Endothelial cell of umbilical vein (primary cell): ENCODE measurements around the gene TM9SF1. TPM values are rescaled to one million over a fixed set of nuclear protein-coding genes. Genes with fewer than 3 reads are reported as not detected.
"Not testable (repeated sequence)": the region's sequence is repeated elsewhere in the genome, so short reads cannot be mapped to it uniquely, and the experiment has no call there.

Source experiments
- BruUV-seq: library from RNA; stranded (reverse); fragments of 400-500 nt; replicated peaks from 2 replicates; lab custom pipeline; 2021; lab: Mats Ljungman, UMichigan
- CTCF ChIA-PET: fragments of 300-600, 350-600 bp; sonication (Branson Sonifier 250); formaldehyde crosslinking; loops from one replicate; lab custom pipeline; 2021; ENCODE audit warnings: antibody characterized with exemption, inconsistent platforms; lab: Charles Lee
- POLR2A ChIA-PET: fragments of 300-600, 350-600 bp; sonication (Branson Sonifier 250); formaldehyde crosslinking; loops from one replicate; lab custom pipeline; 2021; ENCODE audit warnings: antibody characterized with exemption, inconsistent platforms; lab: Charles Lee
- DNase-seq: peaks from one replicate; pipeline ENCODE4 v3.0.0-alpha.2; 2011; ENCODE audit warnings: low read depth, low spot score
- FAIRE-seq: peaks from 2 replicates; lab custom pipeline; 2011; peaks lifted over from hg19 to GRCh38; lab: Jason Lieb, UNC
- H2AFZ ChIP-seq: 2 replicates; pipeline ENCODE4 v1.6.0; 2012; ENCODE audit warnings: low read depth, low read length, control low read depth, inconsistent platforms
- H3K27ac ChIP-seq: 2 replicates; pipeline ENCODE4 v1.5.1; 2011; ENCODE audit warnings: low read depth, mild to moderate bottlenecking, control low read depth, low read length, moderate library complexity; ENCODE audit not compliant: insufficient read depth
- H3K27me3 ChIP-seq, 2 experiments: 2 replicates each; pipeline versions ENCODE4 v1.6.0 to v1.6.1; 2011; ENCODE audit warnings: low read length in 2 of 2, mixed read lengths in 1 of 2; ENCODE audit not compliant: control insufficient read depth in 2 of 2, insufficient read depth in 2 of 2
- H3K36me3 ChIP-seq, 2 experiments: 2 replicates in 1 of 2; 3 replicates in 1 of 2; pipeline ENCODE4 v1.5.1; 2011; ENCODE audit warnings: low read length in 2 of 2, mild to moderate bottlenecking in 1 of 2, moderate library complexity in 1 of 2; ENCODE audit not compliant: control insufficient read depth in 2 of 2, insufficient read depth in 2 of 2; ENCODE audit errors: extremely low read depth in 1 of 2
- H3K4me1 ChIP-seq: 3 replicates; pipeline ENCODE4 v1.5.1; 2011; ENCODE audit warnings: mild to moderate bottlenecking, low read length; ENCODE audit not compliant: control insufficient read depth, insufficient read depth; ENCODE audit errors: extremely low read depth
- H3K4me2 ChIP-seq: 2 replicates; pipeline ENCODE4 v1.6.1; 2011; ENCODE audit warnings: low read length, control low read depth, mixed read lengths; ENCODE audit not compliant: insufficient read depth
- H3K4me3 ChIP-seq, 3 experiments: fragments of 200-600 bp in 1 of 3; sonication (generic), shearing (Covaris generic) in 1 of 3; replicated peaks in 1 of 3; 2 replicates each; pipeline ENCODE4 v1.5.1; 2011 to 2016; ENCODE audit warnings: control low read depth in 3 of 3, low read length in 3 of 3, mild to moderate bottlenecking in 2 of 3, inconsistent platforms in 1 of 3, low read depth in 1 of 3, moderate library complexity in 1 of 3; ENCODE audit not compliant: insufficient read depth in 1 of 3
- H3K79me2 ChIP-seq: 2 replicates; pipeline ENCODE4 v1.6.0; 2012; ENCODE audit warnings: low read length, inconsistent platforms; ENCODE audit not compliant: control insufficient read depth, insufficient read depth
- H3K9ac ChIP-seq: replicated peaks from 2 replicates; pipeline ENCODE3; 2011; ENCODE audit warnings: low read length, control low read depth; ENCODE audit not compliant: insufficient read depth; ENCODE audit errors: extremely low read depth
- H3K9me1 ChIP-seq: replicated peaks from 3 replicates; pipeline ENCODE4 v1.6.0; 2011; ENCODE audit warnings: mild to moderate bottlenecking, low read length; ENCODE audit not compliant: control insufficient read depth, insufficient read depth; ENCODE audit errors: extremely low read depth
- H3K9me3 ChIP-seq: replicated peaks from 2 replicates; pipeline ENCODE4 v1.5.1; 2012; ENCODE audit warnings: low read length, inconsistent platforms; ENCODE audit not compliant: control insufficient read depth, insufficient read depth
- H4K20me1 ChIP-seq: replicated peaks from 2 replicates; pipeline ENCODE3; 2011; ENCODE audit warnings: mild to moderate bottlenecking, low read length; ENCODE audit not compliant: control insufficient read depth, insufficient read depth; ENCODE audit errors: extremely low read depth
- EZH2 ChIP-seq: IDR thresholded peaks from 2 replicates; pipeline ENCODE4 v1.6.1; 2012; ENCODE audit warnings: borderline replicate concordance, low read depth, mild to moderate bottlenecking, moderate library complexity, low read length, inconsistent platforms; ENCODE audit not compliant: severe bottlenecking
- FOS ChIP-seq: IDR thresholded peaks from 2 replicates; pipeline ENCODE4 v1.6.1; 2011; ENCODE audit warnings: mild to moderate bottlenecking, low read length, moderate library complexity, borderline replicate concordance; ENCODE audit not compliant: insufficient read depth
- GATA2 ChIP-seq: IDR thresholded peaks from 2 replicates; pipeline ENCODE4 v1.7.0; 2011; ENCODE audit warnings: low read depth, mild to moderate bottlenecking, moderate library complexity, mixed read lengths, low read length; ENCODE audit not compliant: insufficient read length, insufficient read depth
- JUN ChIP-seq: IDR thresholded peaks from 2 replicates; pipeline ENCODE4 v1.6.1; 2011; ENCODE audit warnings: borderline replicate concordance, low read depth; ENCODE audit not compliant: insufficient read length, insufficient read depth
- MYC ChIP-seq: IDR thresholded peaks from one replicate; pipeline ENCODE4 v1.6.1; 2011; ENCODE audit warnings: mild to moderate bottlenecking, low read depth, low read length
- POLR2A ChIP-seq: IDR thresholded peaks from 2 replicates; pipeline ENCODE4 v1.6.1; 2012; ENCODE audit warnings: low read depth, mild to moderate bottlenecking, control low read depth, low read length
- POLR2AphosphoS5 ChIP-seq: IDR thresholded peaks from 2 replicates; pipeline ENCODE4 v1.6.1; 2012; ENCODE audit warnings: low read depth, mild to moderate bottlenecking, control low read depth, low read length, moderate library complexity; ENCODE audit not compliant: insufficient read depth
- dilution Hi-C: fragments of 300-500 bp; cut with MboI; formaldehyde crosslinking; loops from one replicate; pipeline ENCODE4 v1.15.0; 2019; ENCODE audit warnings: low sequenced_read_pairs; ENCODE audit not compliant: extremely low pct_ligation_motif_present
- intact Hi-C: fragments of 100-400 bp; cut with micrococcal nuclease; formaldehyde crosslinking; loops from one replicate; pipeline ENCODE4 v1.10.0; 2022
- polyA plus RNA-seq, 4 experiments: library from polyadenylated mRNA; depleted of rRNA in 3 of 4; stranded (reverse) in 3 of 4; unstranded in 1 of 4; fragments of >200 nt; gene quantifications; 2 replicates each; pipeline versions ENCODE4 v1.2.1 to v1.2.3, GENCODE V29; 2011 to 2012; ENCODE audit warnings: missing spikeins in 1 of 4
- total RNA-seq: library from RNA; stranded (reverse); gene quantifications from 2 replicates; pipeline ENCODE4 v1.2.3, GENCODE V29; 2021
- TF ChIP-seq, protein P1 (sequence below): IDR thresholded peaks from 2 replicates; pipeline ENCODE4 v1.6.1; 2011; ENCODE audit not compliant: insufficient read depth, insufficient read length
- TF ChIP-seq, protein P2 (sequence below), 2 donors: IDR thresholded peaks; 1 replicate in 1 of 2; 2 replicates in 1 of 2; pipeline ENCODE4 v1.5.1; 2011; ENCODE audit warnings: low read length in 2 of 2, mild to moderate bottlenecking in 2 of 2, moderate library complexity in 2 of 2, control low read depth in 1 of 2, inconsistent platforms in 1 of 2, low read depth in 1 of 2; ENCODE audit not compliant: insufficient read depth in 1 of 2; ENCODE audit errors: extremely low read depth in 1 of 2

Gene TM9SF1
- total and polyA plus RNA-seq, 2 donors (not counting 3 experiments of a cell fraction or from before 2014, with no cell fraction given) = 60.7 to 71.5 TPM

DNA sequence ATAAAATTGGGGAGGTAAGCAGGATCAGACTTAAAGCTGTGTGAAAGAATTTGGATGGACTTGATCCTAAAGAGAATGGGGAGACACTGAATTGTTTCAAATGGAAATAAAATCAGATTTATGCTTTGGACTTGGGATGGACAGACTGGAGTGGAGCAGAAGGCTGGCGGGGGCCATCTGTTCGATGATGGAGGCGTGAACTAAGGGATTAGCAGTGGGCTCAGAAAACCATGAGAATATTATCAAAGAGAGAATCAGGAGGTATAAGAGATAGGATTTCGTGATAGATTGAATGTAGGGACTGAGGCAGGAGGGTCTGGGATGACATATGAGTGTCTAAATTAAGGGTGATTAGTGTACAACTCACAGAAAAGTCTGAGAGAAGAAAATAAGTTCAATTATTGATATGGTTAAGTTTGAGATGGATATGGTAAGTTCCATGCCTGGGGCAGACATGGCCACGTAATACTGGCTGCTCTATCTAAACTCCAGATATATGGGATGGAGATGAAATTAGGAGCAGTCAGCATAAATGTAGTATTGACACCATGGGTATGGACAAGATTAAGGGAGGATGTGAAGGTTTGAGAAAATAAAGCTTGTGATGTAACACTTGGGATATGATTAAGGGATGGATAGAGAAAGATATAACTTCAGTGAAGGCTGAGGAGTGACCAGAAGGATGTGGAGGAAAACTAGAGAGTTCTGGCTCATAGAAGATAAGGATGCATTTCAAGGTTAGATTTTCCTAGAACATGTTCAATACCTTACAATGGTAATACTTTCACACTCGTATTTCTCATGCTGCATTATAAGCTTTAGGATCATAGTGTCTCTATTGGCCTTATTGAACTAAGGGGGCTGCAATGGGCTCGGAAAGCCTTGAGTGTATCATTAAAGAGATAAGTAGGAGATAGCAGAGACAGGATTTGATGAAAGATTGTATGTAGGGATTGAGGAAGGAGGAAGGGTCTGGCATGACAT lies 9.2 kb upstream of the TM9SF1 start:
- CTCF ChIA-PET = no interaction called here
- POLR2A ChIA-PET = no interaction called here
- Histone ChIP-seq H3K4me1 (no peaks in the 10 kb centered on the region), H3K9me3 (no peaks in the 10 kb centered on the region), H3K27me3 (no peaks in the 10 kb centered on the region), H3K36me3 (peaks cover 6 to 22% of the 10 kb centered on the region in 2 experiments), H3K9ac (no peak overlapping the region), H3K79me2 (no peaks in the 10 kb centered on the region), H3K4me2 (no peak overlapping the region), H3K9me1 (no peaks in the 10 kb centered on the region), H3K27ac (no peak overlapping the region), H4K20me1 (no peaks in the 10 kb centered on the region), H2AFZ (no peak overlapping the region), H3K4me3 (no peak overlapping the region)
- dilution Hi-C loops (no loop called here), intact Hi-C loops (no loop called here)
- TF ChIP-seq GATA2 (no peak), FOS (no peak), JUN (no peak), EZH2 (no peak), POLR2AphosphoS5 (no peak), POLR2A (no peak), MYC (no peak)
- TF ChIP-seq, protein P1, sequence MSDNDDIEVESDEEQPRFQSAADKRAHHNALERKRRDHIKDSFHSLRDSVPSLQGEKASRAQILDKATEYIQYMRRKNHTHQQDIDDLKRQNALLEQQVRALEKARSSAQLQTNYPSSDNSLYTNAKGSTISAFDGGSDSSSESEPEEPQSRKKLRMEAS = no peak
- TF ChIP-seq, protein P2, sequence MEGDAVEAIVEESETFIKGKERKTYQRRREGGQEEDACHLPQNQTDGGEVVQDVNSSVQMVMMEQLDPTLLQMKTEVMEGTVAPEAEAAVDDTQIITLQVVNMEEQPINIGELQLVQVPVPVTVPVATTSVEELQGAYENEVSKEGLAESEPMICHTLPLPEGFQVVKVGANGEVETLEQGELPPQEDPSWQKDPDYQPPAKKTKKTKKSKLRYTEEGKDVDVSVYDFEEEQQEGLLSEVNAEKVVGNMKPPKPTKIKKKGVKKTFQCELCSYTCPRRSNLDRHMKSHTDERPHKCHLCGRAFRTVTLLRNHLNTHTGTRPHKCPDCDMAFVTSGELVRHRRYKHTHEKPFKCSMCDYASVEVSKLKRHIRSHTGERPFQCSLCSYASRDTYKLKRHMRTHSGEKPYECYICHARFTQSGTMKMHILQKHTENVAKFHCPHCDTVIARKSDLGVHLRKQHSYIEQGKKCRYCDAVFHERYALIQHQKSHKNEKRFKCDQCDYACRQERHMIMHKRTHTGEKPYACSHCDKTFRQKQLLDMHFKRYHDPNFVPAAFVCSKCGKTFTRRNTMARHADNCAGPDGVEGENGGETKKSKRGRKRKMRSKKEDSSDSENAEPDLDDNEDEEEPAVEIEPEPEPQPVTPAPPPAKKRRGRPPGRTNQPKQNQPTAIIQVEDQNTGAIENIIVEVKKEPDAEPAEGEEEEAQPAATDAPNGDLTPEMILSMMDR (IDR thresholded peaks at IDR 0.05; ENCODE audit: extremely low read depth in 1 of 2, insufficient read depth in 1 of 2, low read depth in 1 of 2, low read length in 2 of 2) = no peak
- DNase-seq (no peak), FAIRE-seq (no peak)
- no TSS peak for BruUV-seq

DNA sequence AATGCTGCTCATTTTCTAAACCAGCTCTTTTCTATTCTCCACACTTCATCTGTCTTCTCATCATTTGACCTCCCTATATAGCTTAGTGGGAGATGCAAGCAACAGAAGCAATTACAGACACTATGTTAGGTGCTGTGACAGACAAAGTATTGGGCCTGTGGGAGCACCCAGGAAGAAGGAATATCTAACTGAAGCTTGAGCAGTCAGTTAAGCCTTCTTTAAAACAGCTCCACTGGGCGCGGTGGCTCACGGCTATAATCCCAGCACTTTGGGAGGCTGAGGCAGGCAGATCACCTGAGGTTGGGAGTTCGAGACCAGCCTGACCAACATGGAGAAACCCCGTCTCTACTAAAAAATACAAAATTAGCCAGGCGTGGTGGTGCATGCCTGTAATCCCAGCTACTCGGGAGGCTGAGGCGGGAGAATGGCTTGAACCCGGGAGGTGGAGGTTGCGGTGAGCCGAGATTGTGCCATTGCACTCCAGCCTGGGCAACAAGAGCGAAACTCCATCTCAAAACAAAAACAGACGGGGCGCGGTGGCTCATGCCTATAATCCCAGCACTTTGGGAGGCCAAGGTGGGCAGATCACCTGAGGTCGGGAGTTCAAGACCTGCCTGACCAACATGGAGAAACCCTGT lies 8.1 kb upstream of the TM9SF1 start:
- H3K79me2 ChIP-seq, BruUV-seq, FAIRE-seq, DNase-seq, H3K4me3 ChIP-seq, H3K4me2 ChIP-seq, H3K9ac ChIP-seq, H2AFZ ChIP-seq, H3K9me3 ChIP-seq, H3K4me1 ChIP-seq, H4K20me1 ChIP-seq, intact Hi-C loops, H3K27me3 ChIP-seq, dilution Hi-C loops, H3K9me1 ChIP-seq, H3K27ac ChIP-seq: not testable (repeated sequence)
- POLR2A ChIA-PET = interaction anchor here (0.7 kb wide), 1 partner anchor 1275 kb away, joined by 4 read pairs; no protein-coding TSS in a partner anchor
- peaks cover 6 to 22% of the 10 kb centered on the region in 2 experiments for H3K36me3 ChIP-seq
- CTCF ChIA-PET = interaction anchor here (0.8 kb wide), 1 partner anchor 12 kb away, joined by 3 read pairs; no protein-coding TSS in a partner anchor
